Thyroid gland (tissue), 4 donors: Measurements from ENCODE around the gene STAM2. TPM values are rescaled to one million over a fixed set of nuclear protein-coding genes. Genes with fewer than 3 reads are reported as not detected.
"Not testable (repeated sequence)": the region's sequence is repeated elsewhere in the genome, so short reads cannot be mapped to it uniquely, and the experiment has no call there.

Experiments used
- DNase-seq, 2 donors: peaks; one replicate each; pipeline ENCODE4 v3.0.0-alpha.2; 2019
- H3K27ac ChIP-seq, 3 donors: fragments of 200-600 bp; sonication (generic); 1 replicate in 2 of 3; 2 replicates in 1 of 3; pipeline ENCODE4 v1.5.1; 2016 to 2019; ENCODE audit warnings: mild to moderate bottlenecking in 1 of 3, moderate library complexity in 1 of 3
- H3K27me3 ChIP-seq: fragments of 200-600 bp; sonication (generic); one replicate; pipeline ENCODE4 v1.5.1; 2019
- H3K36me3 ChIP-seq, 2 donors: fragments of 200-600 bp; sonication (generic); one replicate each; pipeline ENCODE4 v1.5.1; 2016 to 2019
- H3K4me1 ChIP-seq, 2 donors: fragments of 200-600 bp; sonication (generic); one replicate each; pipeline ENCODE4 v1.5.1; 2017 to 2019
- H3K4me3 ChIP-seq, 3 donors: fragments of 200-600 bp; sonication (generic); replicated peaks in 1 of 3; 1 replicate in 2 of 3; 2 replicates in 1 of 3; pipeline ENCODE4 v1.5.1; 2016; ENCODE audit warnings: mild to moderate bottlenecking in 1 of 3
- H3K9me3 ChIP-seq: fragments of 200-600 bp; sonication (generic); one replicate; pipeline ENCODE4 v1.5.1; 2017
- CTCF ChIP-seq, 6 experiments: fragments of 200-600 bp in 3 of 6; fragments of 450-650 bp in 3 of 6; sonication (generic) in 3 of 6; IDR thresholded peaks; one replicate each; pipeline ENCODE4 v1.5.1; 2016 to 2019; ENCODE audit warnings: antibody characterized with exemption in 6 of 6, mild to moderate bottlenecking in 2 of 6, inconsistent platforms in 1 of 6, moderate library complexity in 1 of 6
- POLR2A ChIP-seq, 2 donors: fragments of 450-650 bp; IDR thresholded peaks; one replicate each; pipeline ENCODE4 v1.6.1; 2017; ENCODE audit warnings: antibody characterized with exemption in 2 of 2, mild to moderate bottlenecking in 2 of 2, moderate library complexity in 1 of 2
- WGBS, 2 donors: methylation state at CpG; one replicate each; pipeline ENCODE4 v1.1.5; 2017; 5-methylcytosine and 5-hydroxymethylcytosine counted together
- intact Hi-C: fragments of 100-400 bp; cut with DNase I; formaldehyde crosslinking; loops from one replicate; pipeline ENCODE4 v1.15.1; 2023
- total RNA-seq, 4 donors: library from RNA; depleted of rRNA; stranded (reverse); fragments of >200 nt; gene quantifications; one replicate each; pipeline ENCODE4 v1.2.3, GENCODE V29; 2016

Gene STAM2
- total RNA-seq, 4 donors from 2014 or later = 62.1 to 70.6 (median 63.4) TPM

DNA sequence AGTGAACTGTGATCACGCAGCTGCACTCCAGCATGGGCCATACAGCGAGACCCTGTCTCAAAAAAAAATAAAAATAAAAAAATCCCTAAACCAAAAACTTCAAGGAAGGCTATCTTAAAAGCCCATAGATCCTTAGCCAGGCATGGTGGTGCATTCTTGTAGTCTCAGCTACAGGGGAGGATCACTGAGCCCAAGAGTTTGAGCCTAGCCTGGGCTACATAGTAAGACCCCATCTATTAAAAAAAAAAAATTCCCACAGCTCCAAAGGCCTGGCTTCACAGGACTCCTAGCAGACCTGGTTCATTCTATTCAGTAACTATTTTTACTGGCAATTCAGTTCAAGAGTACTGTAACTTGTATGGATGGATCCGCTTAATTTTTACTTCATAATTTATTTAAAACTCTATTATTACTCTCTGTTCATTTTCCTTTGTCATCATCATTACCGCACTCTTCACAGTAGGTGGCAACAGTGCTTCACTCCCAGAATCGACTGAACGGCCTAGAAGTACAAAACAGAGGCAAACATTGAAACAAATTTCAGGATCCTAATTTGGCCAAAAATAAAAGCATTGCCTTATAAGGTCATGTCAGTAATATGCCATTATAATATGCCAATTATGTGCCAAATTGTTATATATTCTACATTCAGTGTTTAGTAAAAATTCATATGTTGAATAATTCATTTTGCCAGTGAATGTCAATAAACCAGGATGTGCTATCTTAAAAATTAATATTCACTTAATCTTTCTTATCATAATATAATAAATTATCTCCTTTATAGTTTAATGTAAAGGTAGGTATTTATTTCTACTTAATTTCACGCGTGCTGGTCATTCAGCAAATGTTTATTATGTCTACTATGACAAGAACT, 14.3 kb upstream of the STAM2 start:
- no peak overlapping the region for H3K4me3 ChIP-seq
- 46 to 49% methylated on average over 8 of the region's 8 CpGs for WGBS, 2 donors
- H3K36me3 ChIP-seq = no peaks in the 10 kb centered on the region
- DNase-seq = peak; percentile 38 to 50
- no peak overlapping the region for H3K27ac ChIP-seq
- no peaks in the 10 kb centered on the region for H3K27me3 ChIP-seq
- H3K9me3 ChIP-seq = no peaks in the 10 kb centered on the region
- intact Hi-C loops = loop anchor here (5.0 kb wide), 1 partner anchor 447 kb away; no protein-coding TSS in a partner anchor
- no peaks in the 10 kb centered on the region for H3K4me1 ChIP-seq
- TF ChIP-seq POLR2A (IDR thresholded peaks at IDR 0.05) = no peak
- TF ChIP-seq CTCF (IDR thresholded peaks at IDR 0.05) = peak; percentile 52 to 91 (median 82)

DNA sequence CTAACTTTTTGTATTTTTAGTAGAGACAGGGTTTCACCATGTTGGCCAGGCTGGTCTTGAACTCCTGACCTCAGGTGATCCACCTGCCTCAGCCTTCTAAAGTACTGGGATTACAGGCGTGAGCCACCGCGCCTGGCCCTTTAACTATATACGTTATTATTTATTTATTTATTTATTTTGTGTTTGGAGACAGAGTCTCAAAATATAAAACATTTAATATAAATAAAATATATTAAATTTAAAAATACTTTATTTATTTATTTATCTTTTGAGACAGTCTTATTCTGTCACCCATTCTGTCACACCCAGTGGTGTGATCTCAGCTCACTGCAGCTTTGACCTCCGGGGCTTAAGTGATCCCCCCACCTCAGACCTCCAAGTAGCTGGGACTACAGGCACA, 11.2 kb upstream of the STAM2 start:
- not testable (repeated sequence) for H3K27me3 ChIP-seq, H3K4me1 ChIP-seq, H3K4me3 ChIP-seq, H3K36me3 ChIP-seq, H3K27ac ChIP-seq, H3K9me3 ChIP-seq, DNase-seq
- intact Hi-C loops = loop anchor here (5.0 kb wide), 1 partner anchor 450 kb away; no protein-coding TSS in a partner anchor
- 91% methylated on average over 5 of the region's 5 CpGs for WGBS, 2 donors

DNA sequence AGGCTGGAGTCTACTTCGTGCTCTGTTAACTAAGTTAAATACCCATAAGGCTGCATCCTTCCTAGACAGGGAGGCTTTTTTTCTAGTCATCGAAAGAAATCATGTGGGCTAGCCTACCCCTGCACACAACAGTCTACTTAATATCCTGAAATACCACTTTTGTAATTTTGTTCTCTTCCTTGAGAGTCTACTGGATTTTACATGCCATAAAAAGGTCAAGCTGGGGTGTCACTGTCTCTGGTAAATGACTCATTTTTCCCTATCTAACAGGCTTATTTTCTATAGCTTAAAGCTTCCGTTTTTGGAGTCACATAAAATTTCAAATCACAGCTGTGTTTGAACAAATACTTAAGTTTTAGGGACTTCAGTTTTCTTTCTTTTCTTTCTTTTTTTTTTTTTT, 10.7 kb upstream of the STAM2 start:
- Histone ChIP-seq H3K27ac (no peak overlapping the region), H3K4me3 (no peak overlapping the region), H3K27me3 (no peaks in the 10 kb centered on the region), H3K4me1 (no peaks in the 10 kb centered on the region), H3K36me3 (no peaks in the 10 kb centered on the region), H3K9me3 (no peaks in the 10 kb centered on the region)
- DNase-seq = no peak
- TF ChIP-seq CTCF (IDR thresholded peaks at IDR 0.05) (no peak), POLR2A (IDR thresholded peaks at IDR 0.05) (no peak)
- WGBS, 2 donors = 76 to 83% methylated on average over 3 of the region's 3 CpGs
- intact Hi-C loops = loop anchor here (5.0 kb wide), 1 partner anchor 451 kb away; no protein-coding TSS in a partner anchor

DNA sequence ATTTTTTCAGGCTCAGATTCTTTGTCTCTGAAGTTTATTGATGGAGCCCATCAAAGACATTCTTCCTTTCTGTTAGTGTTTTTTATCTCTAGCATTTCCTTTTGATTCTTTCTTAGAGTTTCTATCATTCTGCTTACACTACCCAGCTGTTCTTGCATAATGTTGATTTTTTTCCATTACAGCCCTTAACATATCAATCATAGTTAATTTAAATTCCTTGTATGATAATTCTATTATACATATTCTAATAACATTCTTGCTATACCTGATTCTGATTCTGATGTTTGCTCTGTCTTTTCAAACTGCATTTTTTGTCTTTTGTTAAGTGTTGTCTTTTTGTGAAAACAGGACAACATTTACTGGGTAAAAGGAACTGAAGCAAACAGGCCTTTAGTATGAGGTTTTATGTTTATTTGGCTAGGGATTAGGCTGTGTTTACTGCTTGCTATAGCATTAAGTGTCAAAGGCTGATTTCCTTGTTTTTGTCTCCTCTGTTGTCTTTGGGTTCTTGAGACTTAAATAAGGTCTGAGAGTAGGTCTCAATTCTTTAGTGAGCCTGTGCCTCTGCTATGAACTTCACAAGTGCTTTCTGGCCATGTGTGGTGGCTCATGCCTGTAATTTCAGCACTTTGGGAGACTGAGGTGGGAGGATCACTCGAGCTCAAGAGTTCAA, 8.0 kb upstream of the STAM2 start:
- DNase-seq = no peak
- intact Hi-C loops = no loop called here
- Histone ChIP-seq H3K36me3 (no peaks in the 10 kb centered on the region), H3K27ac (no peak overlapping the region), H3K4me3 (no peak overlapping the region), H3K27me3 (no peaks in the 10 kb centered on the region), H3K9me3 (no peaks in the 10 kb centered on the region), H3K4me1 (no peaks in the 10 kb centered on the region)
- 0% methylated on average over 1 of the region's 1 CpG for WGBS, 2 donors
- no peak for TF ChIP-seq CTCF (IDR thresholded peaks at IDR 0.05)
- no peak for TF ChIP-seq POLR2A (IDR thresholded peaks at IDR 0.05)

DNA sequence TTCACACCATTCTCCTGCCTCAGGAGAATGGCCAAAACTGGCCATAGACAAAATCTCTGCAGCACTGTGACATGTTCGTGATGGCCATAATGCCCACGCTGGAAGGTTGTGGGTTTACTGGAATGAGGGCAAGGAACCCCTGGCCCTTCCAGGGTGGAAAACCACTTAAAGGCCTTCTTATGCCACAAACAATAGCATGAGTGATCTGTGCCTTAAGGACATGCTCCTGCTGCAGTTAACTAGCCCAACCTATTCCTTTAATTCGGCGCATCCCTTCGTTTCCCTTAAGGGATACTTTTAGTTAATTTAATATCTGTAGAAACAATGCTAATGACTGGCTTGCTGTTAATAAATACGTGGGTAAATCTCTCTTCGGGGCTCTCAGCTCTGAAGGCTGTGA, 2.1 kb upstream of the STAM2 start:
- H3K4me3 ChIP-seq, DNase-seq, H3K27me3 ChIP-seq, H3K36me3 ChIP-seq, H3K9me3 ChIP-seq, H3K27ac ChIP-seq: not testable (repeated sequence)
- WGBS, 2 donors = 89 to 96% methylated on average over 6 to 7 of the region's 7 CpGs
- intact Hi-C loops = loop anchor here (10.0 kb wide), 2 partner anchors 143 to 537 kb away; partner anchors contain the start of genes ARL6IP6 and PRPF40A
- peaks cover 9 to 10% of the 10 kb centered on the region in 2 donors for H3K4me1 ChIP-seq
